K562 (cell line): Measurements from ENCODE around the gene ORAI2. TPM values are rescaled to one million over a fixed set of nuclear protein-coding genes. Genes with fewer than 3 reads are reported as not detected.

ENCODE experiments used
- ADNP ChIP-seq: fragments of 200-800 bp; sonication (Bioruptor generic); IDR thresholded peaks from 2 replicates; pipeline ENCODE4 v1.6.1; 2016; ENCODE audit warnings: missing genetic modification characterization, missing compliant biosample characterization
- EGR1 ChIP-seq: fragments of 450-650 bp; conservative IDR thresholded peaks from 2 replicates; pipeline ENCODE4 v1.6.1; 2017; ENCODE audit warnings: mild to moderate bottlenecking
- RBFOX2 ChIP-seq: fragments of 200-400 bp; formaldehyde crosslinking; IDR thresholded peaks from 2 replicates; pipeline ENCODE4 v1.6.1; 2017; ENCODE audit warnings: low read depth, mild to moderate bottlenecking, low read length, moderate library complexity
- SRSF9 ChIP-seq: fragments of 200-400 bp; formaldehyde crosslinking; IDR thresholded peaks from 2 replicates; pipeline ENCODE4 v1.6.1; 2017; ENCODE audit warnings: low read depth, low read length, borderline replicate concordance
- TEAD2 ChIP-seq: fragments of 450-650 bp; IDR thresholded peaks from 2 replicates; pipeline ENCODE4 v1.6.1; 2016; ENCODE audit warnings: missing genetic modification characterization, control low read depth, missing compliant biosample characterization
- YBX1 ChIP-seq: fragments of 450-650 bp; IDR thresholded peaks from 2 replicates; pipeline ENCODE4 v1.7.1; 2016; ENCODE audit warnings: mild to moderate bottlenecking
- ZC3H8 ChIP-seq: fragments of 450-650 bp; IDR thresholded peaks from 2 replicates; pipeline ENCODE4 v1.6.1; 2017
- ZNF583 ChIP-seq: fragments of 250-450 bp; sonication (Bioruptor Pico); IDR thresholded peaks from 2 replicates; pipeline ENCODE4 v1.4.0; 2020
- polyA plus RNA-seq, 8 experiments: library from polyadenylated mRNA; depleted of rRNA in 4 of 8; stranded (reverse) in 5 of 8; unstranded in 3 of 8; fragments of >200 nt; fragmentation: Nextera tagmentation in 2 of 8; fragmentation: Illumina TruSeq in 1 of 8; extraction: Ambion mirVana in 2 of 8; extraction: Trizol in 1 of 8; gene quantifications; 2 replicates each; pipeline versions ENCODE4 v1.2.1 to v1.2.3, GENCODE V29; 2011 to 2014; ENCODE audit warnings: inconsistent platforms in 1 of 8, missing spikeins in 1 of 8
- total RNA-seq, 7 experiments: library from RNA; depleted of rRNA in 6 of 7; stranded (reverse); fragments of >200 nt in 6 of 7; fragmentation: Illumina TruSeq in 2 of 7; extraction: Trizol in 2 of 7; gene quantifications; 2 replicates each; pipeline versions ENCODE4 v1.2.1 to v1.2.3, GENCODE V29; 2011 to 2021; ENCODE audit warnings: low replicate concordance in 1 of 7
- TF ChIP-seq, protein P1 (sequence below), 3 experiments: IDR thresholded peaks in 2 of 3; conservative IDR thresholded peaks in 1 of 3; 2 replicates each; pipeline ENCODE4 v1.5.1; 2011 to 2012; ENCODE audit warnings: low read length in 3 of 3, mild to moderate bottlenecking in 3 of 3, control low read depth in 2 of 3, improper control_type of control experiment in 1 of 3, inconsistent platforms in 1 of 3, low read depth in 1 of 3, mixed read lengths in 1 of 3, moderate library complexity in 1 of 3; ENCODE audit not compliant: insufficient read depth in 2 of 3
- TF ChIP-seq, protein P2 (sequence below), 2 experiments: fragments of 450-650 bp; IDR thresholded peaks; 2 replicates each; pipeline ENCODE4 v1.6.1; 2016; ENCODE audit warnings: mild to moderate bottlenecking in 2 of 2, borderline replicate concordance in 1 of 2, low read depth in 1 of 2, moderate library complexity in 1 of 2
- TF ChIP-seq, protein P3 (sequence below): fragments of 250-450 bp; sonication (Bioruptor Pico); IDR thresholded peaks from 2 replicates; pipeline ENCODE4 v1.8.0; 2022; ENCODE audit warnings: moderate library complexity, mild to moderate bottlenecking, inconsistent platforms
- TF ChIP-seq, protein P4 (sequence below): fragments of 450-650 bp; IDR thresholded peaks from 2 replicates; pipeline ENCODE4 v1.6.1; 2016; ENCODE audit warnings: antibody characterized with exemption

The ORAI2 gene
- total and polyA plus RNA-seq, 9 of the 15 experiments (the other 6 are each of a cell fraction or from before 2014, with no cell fraction given): 1.1 to 27.7 (median 9.2) TPM

DNA sequence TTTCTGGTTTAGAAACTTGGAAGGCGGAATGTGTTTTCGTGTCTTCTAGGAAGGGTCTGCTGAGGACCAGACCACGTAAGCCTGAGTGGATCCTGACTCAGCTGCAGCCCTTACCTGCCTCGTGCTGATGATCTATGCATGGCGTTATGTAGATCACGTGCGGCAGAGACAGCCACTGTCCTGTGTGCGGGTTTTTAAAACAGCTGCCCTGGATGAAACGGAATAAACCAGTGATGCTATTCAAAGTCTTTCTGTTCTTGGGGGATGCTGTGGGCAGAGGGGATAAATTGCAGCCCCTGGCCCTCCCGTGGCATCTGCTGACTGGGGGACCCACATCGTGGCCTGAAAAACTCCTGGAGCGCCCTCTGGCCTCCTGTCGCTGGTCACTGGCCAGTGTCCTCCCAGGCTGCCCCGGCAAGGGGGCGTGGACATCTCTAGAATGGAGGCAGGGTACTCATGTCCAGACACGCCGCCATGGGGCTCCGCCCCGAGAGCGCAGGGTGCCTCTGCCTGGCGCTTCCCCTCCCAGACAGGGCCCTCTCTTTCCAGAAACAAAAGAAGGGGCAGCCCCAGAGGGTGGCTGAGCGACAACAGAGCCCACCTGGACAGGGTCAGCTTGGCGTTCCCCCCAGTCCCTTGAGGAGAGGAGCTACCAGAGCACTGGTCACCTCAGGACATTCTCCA, 18.1 kb downstream of the ORAI2 start (continued):
- TF ChIP-seq, protein P1, sequence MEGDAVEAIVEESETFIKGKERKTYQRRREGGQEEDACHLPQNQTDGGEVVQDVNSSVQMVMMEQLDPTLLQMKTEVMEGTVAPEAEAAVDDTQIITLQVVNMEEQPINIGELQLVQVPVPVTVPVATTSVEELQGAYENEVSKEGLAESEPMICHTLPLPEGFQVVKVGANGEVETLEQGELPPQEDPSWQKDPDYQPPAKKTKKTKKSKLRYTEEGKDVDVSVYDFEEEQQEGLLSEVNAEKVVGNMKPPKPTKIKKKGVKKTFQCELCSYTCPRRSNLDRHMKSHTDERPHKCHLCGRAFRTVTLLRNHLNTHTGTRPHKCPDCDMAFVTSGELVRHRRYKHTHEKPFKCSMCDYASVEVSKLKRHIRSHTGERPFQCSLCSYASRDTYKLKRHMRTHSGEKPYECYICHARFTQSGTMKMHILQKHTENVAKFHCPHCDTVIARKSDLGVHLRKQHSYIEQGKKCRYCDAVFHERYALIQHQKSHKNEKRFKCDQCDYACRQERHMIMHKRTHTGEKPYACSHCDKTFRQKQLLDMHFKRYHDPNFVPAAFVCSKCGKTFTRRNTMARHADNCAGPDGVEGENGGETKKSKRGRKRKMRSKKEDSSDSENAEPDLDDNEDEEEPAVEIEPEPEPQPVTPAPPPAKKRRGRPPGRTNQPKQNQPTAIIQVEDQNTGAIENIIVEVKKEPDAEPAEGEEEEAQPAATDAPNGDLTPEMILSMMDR (IDR thresholded peaks at IDR 0.05 in 2 of 3, conservative IDR thresholded peaks at IDR 0.05 in 1 of 3; ENCODE audit: insufficient read depth in 2 of 3, low read depth in 1 of 3, low read length in 3 of 3): peak; percentile 55 to 70 (median 69)
- TF ChIP-seq RBFOX2 (peak; percentile 54), EGR1 (no peak), YBX1 (no peak), TEAD2 (tag) (no peak), ZC3H8 (no peak), ADNP (tag) (no peak), ZNF583 (CRISPR knock-in tag) (no peak), SRSF9 (no peak)
- TF ChIP-seq, protein P2, sequence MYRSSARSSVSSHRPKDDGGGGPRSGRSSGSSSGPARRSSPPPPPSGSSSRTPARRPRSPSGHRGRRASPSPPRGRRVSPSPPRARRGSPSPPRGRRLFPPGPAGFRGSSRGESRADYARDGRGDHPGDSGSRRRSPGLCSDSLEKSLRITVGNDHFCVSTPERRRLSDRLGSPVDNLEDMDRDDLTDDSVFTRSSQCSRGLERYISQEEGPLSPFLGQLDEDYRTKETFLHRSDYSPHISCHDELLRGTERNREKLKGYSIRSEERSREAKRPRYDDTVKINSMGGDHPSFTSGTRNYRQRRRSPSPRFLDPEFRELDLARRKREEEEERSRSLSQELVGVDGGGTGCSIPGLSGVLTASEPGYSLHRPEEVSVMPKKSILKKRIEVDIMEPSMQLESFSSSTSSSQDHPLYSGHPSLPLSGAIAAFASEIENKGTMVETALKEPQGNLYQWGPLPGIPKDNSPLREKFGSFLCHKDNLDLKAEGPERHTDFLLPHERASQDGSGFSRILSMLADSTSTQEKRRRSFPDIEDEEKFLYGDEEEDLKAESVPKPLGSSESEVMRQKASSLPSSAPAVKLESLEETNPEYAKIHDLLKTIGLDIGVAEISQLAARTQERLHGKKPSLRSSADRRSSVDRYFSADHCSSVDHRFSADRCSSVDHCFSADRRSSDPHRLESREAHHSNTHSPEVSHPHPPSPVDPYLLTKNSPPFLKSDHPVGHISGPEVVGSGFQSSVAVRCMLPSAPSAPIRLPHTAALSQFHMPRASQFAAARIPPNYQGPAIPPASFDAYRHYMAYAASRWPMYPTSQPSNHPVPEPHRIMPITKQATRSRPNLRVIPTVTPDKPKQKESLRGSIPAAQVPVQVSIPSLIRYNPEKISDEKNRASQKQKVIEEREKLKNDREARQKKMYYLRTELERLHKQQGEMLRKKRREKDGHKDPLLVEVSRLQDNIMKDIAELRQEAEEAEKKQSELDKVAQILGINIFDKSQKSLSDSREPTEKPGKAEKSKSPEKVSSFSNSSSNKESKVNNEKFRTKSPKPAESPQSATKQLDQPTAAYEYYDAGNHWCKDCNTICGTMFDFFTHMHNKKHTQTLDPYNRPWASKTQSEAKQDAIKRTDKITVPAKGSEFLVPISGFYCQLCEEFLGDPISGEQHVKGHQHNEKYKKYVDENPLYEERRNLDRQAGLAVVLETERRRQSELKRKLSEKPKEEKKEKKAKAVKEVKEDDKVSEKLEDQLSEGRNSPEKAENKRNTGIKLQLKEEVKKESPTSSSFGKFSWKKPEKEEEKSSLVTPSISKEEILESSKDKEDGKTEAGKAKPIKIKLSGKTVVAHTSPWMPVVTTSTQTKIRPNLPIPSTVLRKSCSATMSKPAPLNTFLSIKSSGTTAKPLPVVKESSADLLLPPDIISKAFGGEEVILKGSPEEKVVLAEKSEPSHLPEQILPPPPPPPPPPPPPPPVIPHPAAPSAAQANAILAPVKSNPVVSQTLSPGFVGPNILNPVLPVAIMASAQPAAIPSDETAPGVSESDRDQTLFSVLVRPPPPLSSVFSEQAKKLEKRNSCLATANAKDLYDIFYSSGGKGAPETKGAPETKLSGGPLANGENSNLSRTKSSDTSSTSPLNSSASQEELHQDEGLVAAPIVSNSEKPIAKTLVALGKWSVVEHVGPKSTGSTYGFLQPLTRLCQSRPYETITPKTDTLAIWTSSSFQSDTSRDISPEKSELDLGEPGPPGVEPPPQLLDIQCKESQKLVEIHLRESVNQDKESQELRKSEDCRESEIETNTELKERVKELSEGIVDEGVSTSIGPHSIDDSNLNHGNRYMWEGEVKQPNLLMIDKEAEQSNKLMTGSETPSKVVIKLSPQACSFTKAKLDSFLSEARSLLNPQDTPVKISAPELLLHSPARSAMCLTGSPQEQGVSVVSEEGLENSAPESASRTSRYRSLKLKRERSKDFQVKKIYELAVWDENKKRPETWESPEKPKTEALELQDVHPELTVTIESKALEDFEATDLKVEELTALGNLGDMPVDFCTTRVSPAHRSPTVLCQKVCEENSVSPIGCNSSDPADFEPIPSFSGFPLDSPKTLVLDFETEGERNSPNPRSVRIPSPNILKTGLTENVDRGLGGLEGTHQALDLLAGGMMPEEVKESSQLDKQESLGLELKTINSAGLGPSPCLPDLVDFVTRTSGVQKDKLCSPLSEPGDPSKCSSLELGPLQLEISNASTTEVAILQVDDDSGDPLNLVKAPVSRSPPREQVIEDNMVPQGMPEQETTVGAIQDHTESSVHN (IDR thresholded peaks at IDR 0.05; ENCODE audit: borderline replicate concordance in 1 of 2, low read depth in 1 of 2): no peak
- TF ChIP-seq, protein P3, sequence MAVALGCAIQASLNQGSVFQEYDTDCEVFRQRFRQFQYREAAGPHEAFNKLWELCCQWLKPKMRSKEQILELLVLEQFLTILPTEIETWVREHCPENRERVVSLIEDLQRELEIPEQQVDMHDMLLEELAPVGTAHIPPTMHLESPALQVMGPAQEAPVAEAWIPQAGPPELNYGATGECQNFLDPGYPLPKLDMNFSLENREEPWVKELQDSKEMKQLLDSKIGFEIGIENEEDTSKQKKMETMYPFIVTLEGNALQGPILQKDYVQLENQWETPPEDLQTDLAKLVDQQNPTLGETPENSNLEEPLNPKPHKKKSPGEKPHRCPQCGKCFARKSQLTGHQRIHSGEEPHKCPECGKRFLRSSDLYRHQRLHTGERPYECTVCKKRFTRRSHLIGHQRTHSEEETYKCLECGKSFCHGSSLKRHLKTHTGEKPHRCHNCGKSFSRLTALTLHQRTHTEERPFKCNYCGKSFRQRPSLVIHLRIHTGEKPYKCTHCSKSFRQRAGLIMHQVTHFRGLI (CRISPR knock-in tag): no peak
- TF ChIP-seq, protein P4, sequence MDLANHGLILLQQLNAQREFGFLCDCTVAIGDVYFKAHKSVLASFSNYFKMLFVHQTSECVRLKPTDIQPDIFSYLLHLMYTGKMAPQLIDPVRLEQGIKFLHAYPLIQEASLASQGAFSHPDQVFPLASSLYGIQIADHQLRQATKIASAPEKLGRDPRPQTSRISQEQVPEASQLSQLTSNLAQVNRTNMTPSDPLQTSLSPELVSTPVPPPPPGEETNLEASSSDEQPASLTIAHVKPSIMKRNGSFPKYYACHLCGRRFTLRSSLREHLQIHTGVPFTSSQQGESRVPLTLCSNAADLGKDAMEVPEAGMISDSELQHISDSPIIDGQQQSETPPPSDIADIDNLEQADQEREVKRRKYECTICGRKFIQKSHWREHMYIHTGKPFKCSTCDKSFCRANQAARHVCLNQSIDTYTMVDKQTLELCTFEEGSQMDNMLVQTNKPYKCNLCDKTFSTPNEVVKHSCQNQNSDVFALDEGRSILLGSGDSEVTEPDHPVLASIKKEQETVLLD: no peak
